Activated naive CD4-positive, alpha-beta T cell treated with anti-CD3 and anti-CD28 coated beads for 36 hours (primary cell): Measurements from ENCODE around the gene THADA. TPM values are rescaled to one million over a fixed set of nuclear protein-coding genes. Genes with fewer than 3 reads are reported as not detected.
A peak's percentile ranks its signal among the peaks of the same experiment; 100 is the strongest.
"Not testable (repeated sequence)": the region's sequence is repeated elsewhere in the genome, so short reads cannot be mapped to it uniquely, and the experiment has no call there.

ENCODE experiments used
- CTCF ChIA-PET: fragments of 350-600 bp; sonication (Branson Sonifier 250); formaldehyde crosslinking; loops from one replicate; lab custom pipeline; 2021; ENCODE audit warnings: antibody characterized with exemption; lab: Charles Lee
- DNase-seq: peaks from one replicate; pipeline ENCODE4 v3.0.0-alpha.2; 2020
- H3K27ac Mint-ChIP-seq: one replicate; pipeline ENCODE4 v1.8.0; 2021; ENCODE audit warnings: mild to moderate bottlenecking, mixed read lengths
- H3K27me3 Mint-ChIP-seq: one replicate; pipeline ENCODE4 v1.8.0; 2021; ENCODE audit warnings: low read depth, mixed read lengths
- H3K36me3 Mint-ChIP-seq: one replicate; pipeline ENCODE4 v1.8.0; 2021; ENCODE audit warnings: low read depth, mixed read lengths
- H3K4me1 Mint-ChIP-seq: one replicate; pipeline ENCODE4 v1.8.0; 2021; ENCODE audit warnings: low read depth, mixed read lengths
- H3K4me3 Mint-ChIP-seq: one replicate; pipeline ENCODE4 v1.8.0; 2021; ENCODE audit warnings: mild to moderate bottlenecking, moderate library complexity, mixed read lengths
- H3K9me3 Mint-ChIP-seq: one replicate; pipeline ENCODE4 v1.8.0; 2021; ENCODE audit warnings: mixed read lengths
- intact Hi-C: fragments of 100-400 bp; cut with micrococcal nuclease; formaldehyde crosslinking; loops from one replicate; pipeline ENCODE4 v1.15.1; 2023
- total RNA-seq, 2 experiments: library from RNA; stranded (reverse); gene quantifications; one replicate each; pipeline ENCODE4 v1.2.3, GENCODE V29; 2021

Gene THADA
- total RNA-seq, 2 experiments from 2014 or later, result 28.6 to 31.5 TPM

DNA sequence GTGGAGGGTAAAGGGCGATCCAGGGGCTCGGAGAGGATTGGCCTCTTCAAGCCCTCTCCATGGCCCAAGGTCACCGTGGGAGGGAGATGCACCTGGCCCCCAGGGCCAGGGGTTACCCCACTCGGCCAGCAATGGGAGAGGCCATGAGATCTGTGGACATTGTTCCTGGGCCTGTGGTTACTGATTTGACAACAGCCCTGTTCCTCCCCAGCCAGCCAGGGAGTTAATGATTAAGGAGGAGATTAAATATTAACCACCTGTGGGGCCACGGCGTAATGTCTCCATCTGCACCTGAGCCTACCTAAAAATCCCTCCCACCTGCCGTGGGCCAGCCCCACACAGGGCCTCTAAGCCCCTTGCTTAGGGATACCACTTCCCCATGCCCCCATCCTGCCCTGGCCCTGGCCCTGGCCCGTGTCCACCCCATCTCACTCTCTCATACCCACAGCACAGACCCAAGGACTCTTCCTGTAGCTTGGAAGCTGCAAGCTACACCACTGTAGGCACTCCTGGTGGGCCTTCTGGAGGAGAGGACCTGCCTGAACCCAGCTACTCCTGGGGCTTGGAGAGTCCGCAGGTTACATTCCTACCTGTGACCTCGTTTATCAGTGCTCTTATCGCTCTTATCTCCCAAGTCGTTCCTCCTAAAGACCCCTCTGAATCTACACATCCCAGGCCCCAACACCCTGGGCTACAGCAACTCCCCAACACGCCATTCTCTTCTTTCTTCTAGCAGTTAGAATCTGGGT is 401.5 kb downstream of the THADA start:
- CTCF ChIA-PET, result interaction anchor here (0.6 to 4.9 kb wide), 13 partner anchors 8 to 62 kb away, joined by 3 to 23 read pairs (median 4); partner anchors contain the start of gene ZFP36L2
- peaks cover 2% of the 10 kb centered on the region for H3K36me3 Mint-ChIP-seq
- intact Hi-C loops, result no loop called here

DNA sequence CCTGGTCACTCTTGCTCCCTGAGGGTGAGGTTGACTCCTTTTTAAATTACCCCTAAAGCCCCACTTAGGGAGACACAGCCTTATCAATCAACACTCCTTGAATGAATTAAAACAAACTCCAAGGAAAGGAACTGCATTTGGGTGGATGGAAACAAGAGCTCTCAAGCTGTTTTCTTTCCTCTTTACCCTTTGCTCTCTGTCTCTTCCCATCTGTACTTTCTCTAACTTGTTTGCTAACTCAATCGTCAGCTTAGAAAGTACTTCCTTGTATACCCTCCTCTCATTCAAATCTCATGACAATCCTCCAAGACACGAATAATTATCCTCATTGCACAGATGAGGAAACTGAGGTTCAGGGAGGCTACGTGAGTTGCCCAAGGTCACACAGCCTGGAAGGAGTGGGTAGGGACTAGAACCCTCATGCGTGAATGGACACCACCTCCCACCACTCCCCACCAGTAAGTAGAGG is 402.2 kb downstream of the THADA start:
- no peaks in the 10 kb centered on the region for H3K9me3 Mint-ChIP-seq
- CTCF ChIA-PET, result interaction anchor here (0.9 to 4.9 kb wide), 7 partner anchors 16 to 61 kb away, joined by 3 to 23 read pairs (median 8); partner anchors contain the start of gene ZFP36L2
- peaks cover 2% of the 10 kb centered on the region for H3K36me3 Mint-ChIP-seq
- H3K4me3 Mint-ChIP-seq, result peak overlapping the region; percentile 79
- no peaks in the 10 kb centered on the region for H3K27me3 Mint-ChIP-seq
- peak overlapping the region; percentile 93 for H3K27ac Mint-ChIP-seq
- peaks cover 57% of the 10 kb centered on the region for H3K4me1 Mint-ChIP-seq
- no peak for DNase-seq
- intact Hi-C loops, result no loop called here

More for the DNA sequence above, 401.5 kb downstream of the THADA start:
- DNase-seq, result no peak
- peak overlapping the region; percentile 79 for H3K4me3 Mint-ChIP-seq
- H3K9me3 Mint-ChIP-seq, result no peaks in the 10 kb centered on the region
- H3K4me1 Mint-ChIP-seq, result peaks cover 57% of the 10 kb centered on the region
- peak overlapping the region; percentile 93 for H3K27ac Mint-ChIP-seq
- no peaks in the 10 kb centered on the region for H3K27me3 Mint-ChIP-seq

- intact Hi-C loops, result no loop called here
- H3K9me3 Mint-ChIP-seq, result no peaks in the 10 kb centered on the region
- DNase-seq, result no peak
- no peaks in the 10 kb centered on the region for H3K27me3 Mint-ChIP-seq
- H3K36me3 Mint-ChIP-seq, result peaks cover 2% of the 10 kb centered on the region
- CTCF ChIA-PET, result interaction anchor here (0.5 to 4.9 kb wide), 12 partner anchors 13 to 60 kb away, joined by 3 to 23 read pairs (median 8); partner anchors contain the start of gene ZFP36L2
- peak overlapping the region; percentile 1 for H3K4me3 Mint-ChIP-seq
- H3K4me1 Mint-ChIP-seq, result peaks cover 60% of the 10 kb centered on the region
- peak overlapping the region; percentile 93 for H3K27ac Mint-ChIP-seq
Measured at GRCh38 chr2:43192744-43193651, 402.8 kb downstream of the THADA start.

GRCh38 chr2:43191947-43192516 is 403.8 kb downstream of the THADA start:
- intact Hi-C loops, result no loop called here
- H3K27ac Mint-ChIP-seq, result peak overlapping the region; percentile 46
- H3K4me3 Mint-ChIP-seq, result no peak overlapping the region
- DNase-seq, result peak; percentile 67
- peaks cover 2% of the 10 kb centered on the region for H3K36me3 Mint-ChIP-seq
- H3K9me3 Mint-ChIP-seq, result no peaks in the 10 kb centered on the region
- peaks cover 63% of the 10 kb centered on the region for H3K4me1 Mint-ChIP-seq
- CTCF ChIA-PET, result interaction anchor here (1.2 to 3.9 kb wide), 8 partner anchors 12 to 59 kb away, joined by 6 to 23 read pairs (median 8); partner anchors contain the start of gene ZFP36L2
- H3K27me3 Mint-ChIP-seq, result no peaks in the 10 kb centered on the region

DNA sequence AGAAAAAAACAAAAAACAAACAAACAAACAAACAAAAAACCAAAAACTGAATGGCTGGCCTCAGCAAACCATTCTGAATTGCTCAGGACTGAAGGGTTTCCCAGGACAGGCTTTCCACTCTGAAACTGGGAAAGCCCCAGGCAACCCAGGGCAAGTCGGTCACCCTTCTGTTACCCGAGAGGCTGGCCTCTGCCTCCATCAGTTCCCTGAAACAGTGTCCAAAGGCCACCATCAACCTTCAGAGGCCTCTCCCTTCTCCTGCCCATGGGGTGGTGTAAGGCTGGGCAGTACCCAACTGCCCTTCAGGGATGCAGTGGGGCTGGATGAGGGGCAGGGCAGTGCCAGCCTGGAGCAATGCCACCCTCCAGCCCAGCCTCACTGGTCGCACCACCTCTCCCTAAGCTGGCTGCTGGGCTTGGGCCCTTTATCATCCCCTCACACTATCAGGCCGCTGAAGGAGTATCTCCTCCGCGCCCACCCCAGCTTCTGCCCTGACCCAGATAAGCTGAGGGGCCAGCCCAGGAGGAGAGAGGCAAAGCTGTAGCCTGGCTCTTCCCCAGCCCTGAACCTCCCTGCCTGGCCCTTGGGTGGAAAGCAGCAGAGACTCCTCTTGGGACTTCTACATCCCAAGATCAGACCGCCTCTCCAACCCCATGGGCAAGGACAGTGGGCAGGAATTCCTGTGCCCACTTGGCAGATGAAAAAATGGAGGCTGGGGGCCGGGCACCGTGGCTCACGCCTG is 405.4 kb downstream of the THADA start:
- intact Hi-C loops, result no loop called here
- Mint-ChIP-seq H3K36me3 (no peaks in the 10 kb centered on the region), H3K4me3 (no peak overlapping the region), H3K4me1 (peaks cover 65% of the 10 kb centered on the region), H3K27ac (no peak overlapping the region), H3K9me3 (no peaks in the 10 kb centered on the region), H3K27me3 (no peaks in the 10 kb centered on the region)
- CTCF ChIA-PET, result interaction anchor here (0.7 to 3.3 kb wide), 2 partner anchors 10 to 21 kb away, joined by 5 to 17 read pairs; no protein-coding TSS in a partner anchor
- DNase-seq, result no peak

GRCh38 chr2:43189861-43190260 is 406.0 kb downstream of the THADA start:
- DNase-seq, CTCF ChIA-PET, intact Hi-C loops, H3K27ac Mint-ChIP-seq, H3K27me3 Mint-ChIP-seq, H3K4me3 Mint-ChIP-seq, H3K9me3 Mint-ChIP-seq, H3K36me3 Mint-ChIP-seq: not testable (repeated sequence)
- H3K4me1 Mint-ChIP-seq, result peaks cover 68% of the 10 kb centered on the region

GRCh38 chr2:43188561-43189386 is 407.1 kb downstream of the THADA start:
- H3K27ac Mint-ChIP-seq, result no peak overlapping the region
- CTCF ChIA-PET, result interaction anchor here (0.6 to 0.7 kb wide), 2 partner anchors 10 to 362 kb away, joined by 3 to 4 read pairs; no protein-coding TSS in a partner anchor
- intact Hi-C loops, result no loop called here
- no peak overlapping the region for H3K4me3 Mint-ChIP-seq
- DNase-seq, result no peak
- H3K27me3 Mint-ChIP-seq, result no peaks in the 10 kb centered on the region
- no peaks in the 10 kb centered on the region for H3K9me3 Mint-ChIP-seq
- peaks cover 68% of the 10 kb centered on the region for H3K4me1 Mint-ChIP-seq
- H3K36me3 Mint-ChIP-seq, result no peaks in the 10 kb centered on the region

GRCh38 chr2:43186679-43187374 is 409.0 kb downstream of the THADA start:
- intact Hi-C loops, result no loop called here
- no peak overlapping the region for H3K4me3 Mint-ChIP-seq
- H3K27ac Mint-ChIP-seq, result peak overlapping the region; percentile 89
- peaks cover 58% of the 10 kb centered on the region for H3K4me1 Mint-ChIP-seq
- H3K36me3 Mint-ChIP-seq, result no peaks in the 10 kb centered on the region
- H3K9me3 Mint-ChIP-seq, result no peaks in the 10 kb centered on the region
- CTCF ChIA-PET, result interaction anchor here (0.6 to 1.6 kb wide), 4 partner anchors 8 to 49 kb away, joined by 3 to 5 read pairs (median 4); no protein-coding TSS in a partner anchor
- DNase-seq, result no peak
- no peaks in the 10 kb centered on the region for H3K27me3 Mint-ChIP-seq

GRCh38 chr2:43186321-43186678 is 409.5 kb downstream of the THADA start:
- CTCF ChIA-PET, result interaction anchor here (0.7 to 1.6 kb wide), 3 partner anchors 8 to 46 kb away, joined by 3 to 4 read pairs (median 3); no protein-coding TSS in a partner anchor
- no peak overlapping the region for H3K4me3 Mint-ChIP-seq
- no peaks in the 10 kb centered on the region for H3K36me3 Mint-ChIP-seq
- DNase-seq, result no peak
- H3K4me1 Mint-ChIP-seq, result peaks cover 57% of the 10 kb centered on the region
- no peaks in the 10 kb centered on the region for H3K27me3 Mint-ChIP-seq
- no peaks in the 10 kb centered on the region for H3K9me3 Mint-ChIP-seq
- H3K27ac Mint-ChIP-seq, result peak overlapping the region; percentile 89
- intact Hi-C loops, result no loop called here

GRCh38 chr2:43185146-43185545 is 410.7 kb downstream of the THADA start:
- no peak for DNase-seq
- intact Hi-C loops, result loop anchor here (2.0 kb wide), 1 partner anchor 26 kb away; no protein-coding TSS in a partner anchor
- H3K27me3 Mint-ChIP-seq, result no peaks in the 10 kb centered on the region
- no peak overlapping the region for H3K4me3 Mint-ChIP-seq
- peak overlapping the region; percentile 89 for H3K27ac Mint-ChIP-seq
- no peaks in the 10 kb centered on the region for H3K36me3 Mint-ChIP-seq
- CTCF ChIA-PET, result interaction anchor here (0.9 to 1.3 kb wide), 3 partner anchors 9 to 44 kb away, joined by 3 to 4 read pairs (median 3); no protein-coding TSS in a partner anchor
- H3K4me1 Mint-ChIP-seq, result peaks cover 66% of the 10 kb centered on the region
- no peaks in the 10 kb centered on the region for H3K9me3 Mint-ChIP-seq
